B cell (primary cell): ENCODE measurements around the gene POMT2. TPM values are rescaled to one million over a fixed set of nuclear protein-coding genes. Genes with fewer than 3 reads are reported as not detected.

Source experiments
- ATAC-seq: fragments of 200-7000 bp; cut with Tn5 transposase; one replicate; pipeline ENCODE4 v1.10.0; 2021; ENCODE audit warnings: low read depth, mild to moderate bottlenecking, moderate number of reproducible peaks, moderate library complexity
- CTCF ChIA-PET: fragments of 350-600 bp; sonication (Branson Sonifier 250); formaldehyde crosslinking; loops from one replicate; lab custom pipeline; 2021; ENCODE audit warnings: antibody characterized with exemption, inconsistent platforms; lab: Charles Lee
- POLR2A ChIA-PET: fragments of 350-600 bp; sonication (Branson Sonifier 250); formaldehyde crosslinking; loops from one replicate; lab custom pipeline; 2021; ENCODE audit warnings: antibody characterized with exemption; lab: Charles Lee
- DNase-seq: peaks from one replicate; pipeline ENCODE4 v3.0.0; 2013
- H2AFZ ChIP-seq: 2 replicates; pipeline ENCODE4 v1.6.1; 2012; ENCODE audit warnings: mild to moderate bottlenecking, low read depth, low read length; ENCODE audit not compliant: insufficient read depth, poor library complexity, severe bottlenecking
- H3K27ac ChIP-seq, 2 donors: 1 replicate in 1 of 2; 2 replicates in 1 of 2; pipeline ENCODE4 v1.5.1; 2012 to 2013; ENCODE audit warnings: low read length in 2 of 2, mild to moderate bottlenecking in 2 of 2, moderate library complexity in 1 of 2
- H3K27me3 ChIP-seq, 4 experiments: fragments of 200-600 bp in 1 of 4; sonication (generic) in 1 of 4; replicated peaks in 1 of 4; 1 replicate in 2 of 4; 2 replicates in 2 of 4; pipeline versions ENCODE4 v1.6.1 to v1.7.0; 2013 to 2016; ENCODE audit warnings: low read length in 3 of 4, mild to moderate bottlenecking in 2 of 4, mixed read lengths in 1 of 4, moderate library complexity in 1 of 4; ENCODE audit not compliant: insufficient read depth in 4 of 4, control insufficient read depth in 3 of 4; ENCODE audit errors: control extremely low read depth in 1 of 4
- H3K36me3 ChIP-seq, 2 experiments: replicated peaks in 1 of 2; 1 replicate in 1 of 2; 2 replicates in 1 of 2; pipeline versions ENCODE4 v1.6.1 to v1.7.1; 2013; ENCODE audit warnings: low read length in 1 of 2; ENCODE audit not compliant: insufficient read depth in 2 of 2, control insufficient read depth in 1 of 2; ENCODE audit errors: control extremely low read depth in 1 of 2, extremely low read depth in 1 of 2
- H3K4me1 ChIP-seq, 2 donors: fragments of 200-600 bp in 1 of 2; sonication (generic) in 1 of 2; 1 replicate in 1 of 2; 2 replicates in 1 of 2; pipeline versions ENCODE4 v1.5.1 to v1.6.1; 2013 to 2017; ENCODE audit warnings: low read length in 2 of 2; ENCODE audit not compliant: control insufficient read depth in 2 of 2, insufficient read depth in 2 of 2
- H3K4me2 ChIP-seq: replicated peaks from 2 replicates; pipeline ENCODE3; 2012; ENCODE audit warnings: mild to moderate bottlenecking, low read depth, low read length; ENCODE audit not compliant: poor library complexity, severe bottlenecking
- H3K4me3 ChIP-seq, 5 experiments: fragments of 200-600 bp in 1 of 5; sonication (generic) in 1 of 5; 1 replicate in 3 of 5; 2 replicates in 2 of 5; pipeline versions ENCODE4 v1.5.1 to v1.7.0; 2011 to 2016; ENCODE audit warnings: low read length in 4 of 5, mild to moderate bottlenecking in 4 of 5, low read depth in 2 of 5, control low read depth in 1 of 5, moderate library complexity in 1 of 5; ENCODE audit not compliant: insufficient read depth in 1 of 5; ENCODE audit errors: control extremely low read depth in 1 of 5, extremely low read depth in 1 of 5
- H3K79me2 ChIP-seq: fragments of 200-600 bp; sonication (generic); one replicate; pipeline ENCODE4 v1.6.0; 2016; ENCODE audit warnings: low read length; ENCODE audit not compliant: control insufficient read depth, insufficient read depth
- H3K9ac ChIP-seq: fragments of 200-600 bp; sonication (generic); 2 replicates; pipeline ENCODE4 v1.6.1; 2017; ENCODE audit warnings: mild to moderate bottlenecking, low read length, moderate library complexity
- H3K9me3 ChIP-seq, 3 donors: one replicate each; pipeline versions ENCODE4 v1.6.1 to v1.7.1; 2013; ENCODE audit warnings: low read length in 2 of 3; ENCODE audit not compliant: control insufficient read depth in 2 of 3, insufficient read depth in 1 of 3; ENCODE audit errors: control extremely low read depth in 1 of 3
- H4K20me1 ChIP-seq: 2 replicates; pipeline ENCODE4 v1.6.0; 2012; ENCODE audit warnings: mild to moderate bottlenecking, low read length; ENCODE audit not compliant: insufficient read depth, control insufficient read depth, poor library complexity, severe bottlenecking
- H3K27ac Mint-ChIP-seq: one replicate; pipeline ENCODE4 v1.8.0; 2021; ENCODE audit warnings: mixed read lengths
- H3K27me3 Mint-ChIP-seq: one replicate; pipeline ENCODE4 v1.8.0; 2021; ENCODE audit warnings: mixed read lengths
- H3K4me1 Mint-ChIP-seq: one replicate; pipeline ENCODE4 v1.8.0; 2021; ENCODE audit warnings: mixed read lengths
- H3K4me3 Mint-ChIP-seq: one replicate; pipeline ENCODE4 v1.8.0; 2021; ENCODE audit warnings: mixed read lengths
- H3K9me3 Mint-ChIP-seq: one replicate; pipeline ENCODE4 v1.8.0; 2022; ENCODE audit warnings: mixed read lengths; ENCODE audit not compliant: insufficient read depth
- EZH2 ChIP-seq: IDR thresholded peaks from 2 replicates; pipeline ENCODE4 v1.6.1; 2012; ENCODE audit warnings: borderline replicate concordance, low read depth, mild to moderate bottlenecking, moderate library complexity, low read length; ENCODE audit not compliant: insufficient read depth, poor library complexity, severe bottlenecking
- WGBS: methylation state at CpG from one replicate; pipeline ENCODE4 v1.1.5; 2013; ENCODE audit warnings: missing lambda C conversion rate; ENCODE audit not compliant: insufficient coverage; 5-methylcytosine and 5-hydroxymethylcytosine counted together
- intact Hi-C: fragments of 100-400 bp; cut with micrococcal nuclease; formaldehyde crosslinking; loops from one replicate; pipeline ENCODE4 v1.10.0; 2022
- polyA plus RNA-seq: library from polyadenylated mRNA; depleted of rRNA; stranded (reverse); fragments of >200 nt; gene quantifications from 2 replicates; pipeline ENCODE4 v1.2.3, GENCODE V29; 2012
- total RNA-seq, 2 donors: library from RNA; stranded (reverse); fragments of 120-200 nt in 1 of 2; gene quantifications; 1 replicate in 1 of 2; 2 replicates in 1 of 2; pipeline versions ENCODE4 v1.2.3 to v1.2.4, GENCODE V29; 2013 to 2022
- TF ChIP-seq, protein P1 (sequence below): fragments of 200-600 bp; IDR thresholded peaks from one replicate; pipeline ENCODE4 v1.8.0; 2022; ENCODE audit warnings: antibody characterized with exemption, mild to moderate bottlenecking

Gene POMT2
- total and polyA plus RNA-seq, 2 donors (not counting 1 experiment from before 2014, with no cell fraction given) = 14.3 to 36.6 TPM

GRCh38 chr14:77249286-77249685 lies 71.4 kb downstream of the POMT2 start:
- TF ChIP-seq, protein P1, sequence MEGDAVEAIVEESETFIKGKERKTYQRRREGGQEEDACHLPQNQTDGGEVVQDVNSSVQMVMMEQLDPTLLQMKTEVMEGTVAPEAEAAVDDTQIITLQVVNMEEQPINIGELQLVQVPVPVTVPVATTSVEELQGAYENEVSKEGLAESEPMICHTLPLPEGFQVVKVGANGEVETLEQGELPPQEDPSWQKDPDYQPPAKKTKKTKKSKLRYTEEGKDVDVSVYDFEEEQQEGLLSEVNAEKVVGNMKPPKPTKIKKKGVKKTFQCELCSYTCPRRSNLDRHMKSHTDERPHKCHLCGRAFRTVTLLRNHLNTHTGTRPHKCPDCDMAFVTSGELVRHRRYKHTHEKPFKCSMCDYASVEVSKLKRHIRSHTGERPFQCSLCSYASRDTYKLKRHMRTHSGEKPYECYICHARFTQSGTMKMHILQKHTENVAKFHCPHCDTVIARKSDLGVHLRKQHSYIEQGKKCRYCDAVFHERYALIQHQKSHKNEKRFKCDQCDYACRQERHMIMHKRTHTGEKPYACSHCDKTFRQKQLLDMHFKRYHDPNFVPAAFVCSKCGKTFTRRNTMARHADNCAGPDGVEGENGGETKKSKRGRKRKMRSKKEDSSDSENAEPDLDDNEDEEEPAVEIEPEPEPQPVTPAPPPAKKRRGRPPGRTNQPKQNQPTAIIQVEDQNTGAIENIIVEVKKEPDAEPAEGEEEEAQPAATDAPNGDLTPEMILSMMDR = no peak
- no peak for TF ChIP-seq EZH2
- Mint-ChIP-seq H3K27me3 (no peaks in the 10 kb centered on the region), H3K4me1 (peaks cover 13% of the 10 kb centered on the region), H3K9me3 (no peaks in the 10 kb centered on the region), H3K4me3 (no peak overlapping the region), H3K27ac (no peak overlapping the region)
- ChIA-PET CTCF (no interaction called here), POLR2A (no interaction called here)
- Histone ChIP-seq H3K27ac (no peak overlapping the region), H3K4me2 (no peak overlapping the region), H3K27me3 (no peaks in the 10 kb centered on the region), H4K20me1 (no peaks in the 10 kb centered on the region), H2AFZ (no peak overlapping the region), H3K4me3 (no peak overlapping the region), H3K9me3 (no peaks in the 10 kb centered on the region), H3K36me3 (no peaks in the 10 kb centered on the region), H3K9ac (no peak overlapping the region), H3K4me1 (peaks cover 9% of the 10 kb centered on the region in 2 donors), H3K79me2 (no peaks in the 10 kb centered on the region)
- intact Hi-C loops = no loop called here
- no peak for ATAC-seq
- no peak for DNase-seq
- WGBS = 95% methylated on average over 5 of the region's 7 CpGs

GRCh38 chr14:77248666-77249065 lies 72.0 kb downstream of the POMT2 start:
- ATAC-seq (no peak), DNase-seq (no peak)
- H2AFZ ChIP-seq = no peak overlapping the region
- Mint-ChIP-seq H3K9me3 (peaks cover under 1% of the 10 kb centered on the region), H3K27me3 (no peaks in the 10 kb centered on the region), H3K27ac (no peak overlapping the region), H3K4me3 (no peak overlapping the region), H3K4me1 (peaks cover 19% of the 10 kb centered on the region)
- no peaks in the 10 kb centered on the region for H3K9me3 ChIP-seq
- H3K9ac ChIP-seq = no peak overlapping the region
- no peaks in the 10 kb centered on the region for H3K36me3 ChIP-seq
- no peaks in the 10 kb centered on the region for H4K20me1 ChIP-seq
- intact Hi-C loops = no loop called here
- WGBS = 100% methylated on average over 5 of the region's 7 CpGs
- H3K4me1 ChIP-seq = peaks cover 15 to 16% of the 10 kb centered on the region in 2 donors
- ChIA-PET CTCF (no interaction called here), POLR2A (no interaction called here)
- no peak for TF ChIP-seq EZH2
- TF ChIP-seq, protein P1 = no peak
- no peak overlapping the region for H3K4me3 ChIP-seq
- H3K4me2 ChIP-seq = no peak overlapping the region
- no peaks in the 10 kb centered on the region for H3K27me3 ChIP-seq
- no peak overlapping the region for H3K27ac ChIP-seq
- no peaks in the 10 kb centered on the region for H3K79me2 ChIP-seq
